Measurements from ENCODE around the gene ADAMTSL5.

GRCh38 chr19:1494115-1494815, 18.6 kb downstream of the ADAMTSL5 start:
- no peak for TF ChIP-seq EZH2 (IDR thresholded peaks at IDR 0.05; ENCODE audit: borderline replicate concordance, low read depth, low read length, poor library complexity, severe bottlenecking)
- no peak for TF ChIP-seq CTCF (conservative IDR thresholded peaks at IDR 0.05; ENCODE audit: low read depth, low read length)

All from A673 (cell line).